GM13977 (cell line): ENCODE results near the gene ST6GAL2.

Experiments used
- DNase-seq: peaks from one replicate; pipeline ENCODE4 v3.0.0; 2012; ENCODE audit warnings: low spot score
- in situ Hi-C: fragments of 300-500 bp; cut with MboI; formaldehyde crosslinking; loops from one replicate; pipeline ENCODE4 v1.12.0; 2022; ENCODE audit warnings: low sequenced_read_pairs, low pct_unique_long_range_greater_than_20kb, mixed read lengths, inconsistent platforms; ENCODE audit not compliant: unreplicated experiment
- TF ChIP-seq, protein P1 (sequence below): IDR thresholded peaks from 2 replicates; pipeline ENCODE4 v1.5.1; 2012; ENCODE audit warnings: mild to moderate bottlenecking, control low read depth; ENCODE audit not compliant: insufficient read depth; ENCODE audit errors: extremely low read depth, missing control alignments

ST6GAL2 gene

DNA sequence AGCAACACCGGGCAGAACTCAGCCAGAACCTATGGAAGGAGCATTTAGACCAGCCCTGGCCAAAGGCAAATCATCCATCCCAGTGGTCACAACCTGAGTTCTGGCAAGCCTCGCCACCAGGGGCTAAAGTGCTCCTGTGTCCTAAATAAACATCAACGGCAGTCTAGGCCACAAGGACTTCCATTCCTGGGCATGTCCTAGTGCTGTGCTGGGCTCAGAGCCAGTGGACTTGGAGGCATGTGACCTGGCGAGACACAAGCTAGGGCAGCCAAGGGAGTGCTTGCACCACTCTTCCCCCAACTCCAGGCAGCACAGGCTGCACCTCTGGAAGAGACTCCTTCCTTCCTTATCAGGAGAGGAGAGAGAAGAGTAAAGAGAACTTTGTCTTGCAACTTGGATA, 69.0 kb downstream of the ST6GAL2 start:
- DNase-seq = no peak
- in situ Hi-C loops = no loop called here
- TF ChIP-seq, protein P1, sequence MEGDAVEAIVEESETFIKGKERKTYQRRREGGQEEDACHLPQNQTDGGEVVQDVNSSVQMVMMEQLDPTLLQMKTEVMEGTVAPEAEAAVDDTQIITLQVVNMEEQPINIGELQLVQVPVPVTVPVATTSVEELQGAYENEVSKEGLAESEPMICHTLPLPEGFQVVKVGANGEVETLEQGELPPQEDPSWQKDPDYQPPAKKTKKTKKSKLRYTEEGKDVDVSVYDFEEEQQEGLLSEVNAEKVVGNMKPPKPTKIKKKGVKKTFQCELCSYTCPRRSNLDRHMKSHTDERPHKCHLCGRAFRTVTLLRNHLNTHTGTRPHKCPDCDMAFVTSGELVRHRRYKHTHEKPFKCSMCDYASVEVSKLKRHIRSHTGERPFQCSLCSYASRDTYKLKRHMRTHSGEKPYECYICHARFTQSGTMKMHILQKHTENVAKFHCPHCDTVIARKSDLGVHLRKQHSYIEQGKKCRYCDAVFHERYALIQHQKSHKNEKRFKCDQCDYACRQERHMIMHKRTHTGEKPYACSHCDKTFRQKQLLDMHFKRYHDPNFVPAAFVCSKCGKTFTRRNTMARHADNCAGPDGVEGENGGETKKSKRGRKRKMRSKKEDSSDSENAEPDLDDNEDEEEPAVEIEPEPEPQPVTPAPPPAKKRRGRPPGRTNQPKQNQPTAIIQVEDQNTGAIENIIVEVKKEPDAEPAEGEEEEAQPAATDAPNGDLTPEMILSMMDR = no peak

DNA sequence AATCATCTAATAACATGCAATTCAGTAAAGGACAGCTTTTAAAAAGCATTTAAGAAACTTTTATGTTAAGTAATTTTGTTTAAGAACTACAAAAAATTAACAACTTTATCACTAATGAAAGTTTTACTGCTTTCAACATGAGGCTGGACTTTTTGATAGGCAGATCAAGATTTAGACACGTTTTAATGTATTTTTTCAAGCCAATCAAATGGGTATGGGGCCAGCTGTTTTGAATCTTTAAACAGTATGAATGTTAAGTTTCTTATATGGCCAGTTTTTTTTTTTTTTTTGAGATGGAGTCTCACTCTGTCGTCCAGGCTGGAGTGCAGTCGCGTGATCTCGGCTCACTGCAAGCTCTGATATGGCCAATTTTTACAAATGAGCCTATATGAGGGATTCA, 73.1 kb downstream of the ST6GAL2 start:
- TF ChIP-seq, protein P1 = no peak
- DNase-seq = no peak
- in situ Hi-C loops = no loop called here

GRCh38 chr2:106812383-106812782, 73.6 kb downstream of the ST6GAL2 start:
- TF ChIP-seq, protein P1 = no peak
- in situ Hi-C loops = no loop called here
- no peak for DNase-seq

DNA sequence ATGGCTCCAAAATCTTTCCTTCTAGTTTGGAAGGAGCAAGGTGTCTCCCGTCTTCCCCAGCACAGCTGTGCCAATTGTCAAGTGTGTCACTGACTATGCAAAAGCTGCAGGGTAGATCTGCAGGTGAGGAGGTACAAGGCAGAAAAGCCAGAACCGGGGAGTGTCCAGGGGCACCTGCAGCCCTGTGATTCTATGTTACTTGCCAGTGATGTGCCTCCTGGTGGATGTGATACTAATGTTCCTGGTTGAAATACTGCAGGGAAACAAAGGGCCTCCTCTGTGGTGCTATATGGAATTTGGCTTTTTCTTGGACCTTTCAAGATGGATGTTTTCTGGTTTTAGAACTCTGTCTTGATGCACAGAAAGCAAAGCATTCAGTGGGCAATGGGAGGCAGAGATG, 80.3 kb downstream of the ST6GAL2 start:
- no peak for DNase-seq
- TF ChIP-seq, protein P1 = no peak
- in situ Hi-C loops = no loop called here

DNA sequence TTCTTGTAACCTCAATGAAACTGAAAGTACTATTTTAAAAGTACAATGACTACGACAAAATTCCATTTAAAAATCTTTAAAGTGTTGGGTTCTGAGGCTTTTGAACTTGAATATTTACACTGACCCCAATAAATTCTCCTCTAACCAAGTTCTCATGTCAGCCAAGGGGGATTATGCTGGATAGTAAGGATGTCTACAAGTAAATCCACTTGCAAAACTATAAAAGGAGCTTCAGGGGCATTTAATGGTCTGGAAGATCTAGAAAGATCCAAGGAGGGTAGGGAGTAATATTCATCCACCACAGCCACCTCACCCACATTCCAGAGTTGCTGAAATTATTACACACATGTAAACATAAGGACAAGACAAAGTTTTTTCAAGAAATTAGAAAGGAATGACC, 81.8 kb downstream of the ST6GAL2 start:
- TF ChIP-seq, protein P1 = no peak
- in situ Hi-C loops = no loop called here
- DNase-seq = no peak

- TF ChIP-seq, protein P1 = no peak
- in situ Hi-C loops = no loop called here
- no peak for DNase-seq
Measured at GRCh38 chr2:106800976-106801655, 84.9 kb downstream of the ST6GAL2 start.
